HPDE6-E6E7 (cell line): ENCODE data around the gene KRT7.
"Not testable (repeated sequence)": the region's sequence is repeated elsewhere in the genome, so short reads cannot be mapped to it uniquely, and the experiment has no call there.

Experiments
- DNase-seq: peaks from one replicate; pipeline ENCODE4 v3.0.0; 2011; ENCODE audit warnings: missing footprints; ENCODE audit errors: extremely low spot score

The KRT7 gene

DNA sequence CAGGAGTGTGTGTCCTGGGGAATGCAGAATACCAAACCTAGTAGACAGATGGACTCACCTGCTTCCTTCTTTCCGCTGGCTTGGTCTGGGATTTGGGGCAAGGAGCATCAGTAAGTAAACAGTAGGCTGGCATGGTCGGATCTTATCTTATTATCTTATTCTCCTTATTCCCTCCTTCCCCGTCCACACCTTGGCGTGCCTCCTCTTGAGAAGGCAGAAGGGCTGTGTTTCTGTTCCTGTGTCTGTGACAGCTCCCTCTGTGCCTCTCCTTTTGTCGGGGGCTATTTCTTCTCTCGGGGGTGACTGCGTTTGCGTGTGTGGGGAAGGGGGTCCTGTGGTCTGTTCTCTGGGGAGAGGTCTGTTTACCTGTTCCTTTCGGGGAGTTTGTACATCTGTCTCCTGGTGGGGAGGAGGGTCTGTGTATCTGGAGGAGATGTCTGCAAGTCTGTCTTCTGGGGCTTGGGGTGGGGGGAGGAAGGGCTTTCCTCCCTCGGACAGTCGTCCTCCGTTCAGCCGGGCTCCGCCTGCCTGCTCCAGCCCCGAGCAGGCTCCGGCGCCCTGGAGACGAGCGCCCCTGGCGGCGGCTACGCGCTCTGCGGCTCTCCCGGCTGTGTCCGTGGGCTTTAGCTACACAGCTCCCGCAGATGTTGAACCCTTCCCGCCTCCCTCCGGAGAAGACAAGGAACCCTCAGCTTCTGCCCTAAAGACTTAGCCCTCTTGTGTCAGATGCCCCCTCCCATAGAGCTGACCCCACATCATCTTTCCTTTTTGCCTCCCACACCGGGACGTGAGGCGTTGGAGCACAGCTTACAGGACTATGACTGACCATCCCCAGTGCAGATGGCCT, 45.8 kb downstream of the KRT7 start:
- DNase-seq = peak; percentile 73

DNA sequence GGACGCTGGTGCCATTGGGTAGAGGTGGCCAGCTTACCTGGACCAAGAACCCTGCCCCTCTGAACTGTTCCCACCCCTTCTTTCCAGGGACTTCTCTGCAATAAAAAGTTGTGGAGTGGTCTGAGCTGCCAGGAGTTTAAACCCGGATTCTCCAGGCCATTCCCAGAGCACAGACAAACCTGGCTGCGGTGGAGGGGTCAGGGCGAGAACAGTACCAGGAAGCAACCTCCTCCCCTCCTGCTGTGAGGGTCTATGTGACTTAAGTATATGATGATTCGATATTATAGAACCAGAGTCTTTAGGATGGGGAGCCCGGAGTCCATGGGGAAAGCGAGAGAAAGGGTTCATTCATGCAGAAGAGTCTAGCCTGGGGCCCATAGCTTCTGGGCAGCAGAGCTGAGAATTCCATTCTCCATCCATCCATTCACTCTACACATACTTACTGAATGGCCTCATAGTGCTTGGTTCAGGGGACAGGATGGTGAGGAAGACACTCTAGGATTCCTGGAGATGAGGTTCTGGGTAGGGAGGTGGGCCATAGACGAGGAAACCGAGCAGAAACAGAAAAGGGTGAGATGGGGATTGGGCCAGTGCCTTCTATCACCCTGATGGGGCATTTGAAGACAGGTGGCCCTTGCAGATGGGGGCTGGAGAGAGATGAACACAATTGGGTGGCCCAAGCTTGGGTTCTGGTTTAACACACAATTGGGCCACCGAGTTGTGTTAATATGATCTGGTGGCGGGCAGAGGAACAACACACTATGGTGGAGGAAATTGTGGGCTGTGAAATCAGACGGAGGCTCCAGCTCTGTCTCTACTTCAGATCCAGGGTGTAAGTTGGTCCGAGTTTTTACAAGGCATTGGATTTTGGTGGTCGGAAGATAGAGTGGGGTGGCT, 46.6 kb downstream of the KRT7 start:
- DNase-seq = no peak

DNA sequence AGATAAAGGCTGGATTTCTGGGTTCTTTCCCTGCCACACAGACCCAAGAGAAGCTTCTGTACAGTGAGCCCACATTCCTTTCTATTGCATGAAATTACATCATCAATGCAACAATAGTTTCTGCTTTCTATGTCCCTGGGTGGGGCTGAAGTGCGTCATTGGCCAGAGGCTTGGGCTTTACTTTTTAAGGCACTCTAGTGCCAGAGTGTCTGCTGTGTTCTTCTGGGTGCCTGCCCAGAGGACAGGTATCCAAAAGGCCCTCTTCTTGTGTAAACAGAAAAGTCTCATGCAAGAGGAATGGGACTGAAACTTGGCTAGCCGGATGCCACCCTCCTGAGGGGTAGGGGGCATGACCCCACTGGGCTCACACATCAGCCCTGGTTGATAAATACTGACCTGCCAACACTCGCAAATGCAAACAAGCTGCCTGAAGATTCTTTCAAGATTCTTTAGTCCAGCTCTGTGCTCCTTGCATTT, 47.3 kb downstream of the KRT7 start:
- peak; percentile 91 for DNase-seq

DNA sequence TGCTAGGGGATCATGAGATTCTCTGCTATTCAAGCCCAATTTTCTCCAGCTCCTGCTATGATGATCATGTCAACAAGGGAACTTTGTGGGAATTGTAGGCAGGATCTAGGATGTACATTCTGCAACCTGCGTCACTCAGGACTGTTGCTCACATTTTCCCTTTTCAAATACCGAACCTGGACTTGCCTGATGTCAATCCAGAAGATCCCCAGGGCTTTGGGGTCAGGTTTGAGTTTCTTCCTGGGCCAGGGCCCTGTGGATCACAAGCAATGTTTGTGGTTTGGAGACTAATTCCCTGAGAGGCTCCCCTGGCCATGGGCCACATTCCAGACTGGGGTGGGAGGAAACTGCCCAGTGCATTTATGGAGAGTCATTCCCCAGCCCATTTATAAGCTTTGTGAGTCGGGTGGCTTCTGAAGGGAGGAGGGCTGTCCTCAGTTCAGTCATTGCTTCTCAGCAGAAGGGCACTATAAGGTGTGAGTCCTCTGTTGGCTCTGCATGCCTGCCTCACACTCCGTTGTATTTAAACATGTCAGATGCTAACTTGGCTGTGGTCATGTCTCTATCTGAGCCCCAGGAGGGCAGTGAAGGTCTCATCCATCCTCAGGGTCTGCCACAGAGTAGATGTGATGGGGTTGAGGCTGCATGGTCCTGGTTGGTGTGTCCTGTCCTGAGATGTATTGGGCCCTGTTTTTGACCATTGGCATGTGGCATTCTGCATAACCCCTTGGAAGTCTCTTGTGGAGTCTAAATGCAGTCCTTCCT, 47.9 kb downstream of the KRT7 start:
- DNase-seq = peak; percentile 84

DNA sequence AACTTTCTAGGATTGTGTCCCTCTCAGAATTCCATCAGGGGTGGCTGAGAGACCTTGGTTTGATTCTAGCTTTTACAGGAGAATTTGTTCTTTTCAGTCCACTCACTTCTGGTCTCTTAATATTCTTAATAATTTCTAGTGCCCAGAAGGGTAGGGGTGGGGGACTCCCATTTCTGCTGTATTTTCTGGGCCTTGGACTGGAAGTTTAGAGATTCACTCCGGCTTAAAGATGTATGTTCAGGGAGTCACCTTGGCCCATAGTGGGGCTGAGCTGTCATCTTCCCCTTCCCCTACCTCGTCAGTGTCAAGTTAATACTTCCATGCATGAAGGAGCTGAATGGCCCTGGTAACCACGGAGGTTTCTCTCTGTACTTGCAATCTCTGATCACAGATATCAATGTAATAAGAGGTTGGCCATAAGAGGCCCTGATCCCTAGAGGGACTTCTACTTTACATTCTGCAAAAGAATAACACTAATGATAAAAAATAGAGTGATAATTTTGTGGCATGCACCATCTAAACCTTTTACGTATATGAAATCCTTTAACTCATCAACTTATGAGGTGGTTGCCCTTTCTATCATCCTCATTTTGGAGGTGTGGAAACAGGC, 51.6 kb downstream of the KRT7 start:
- no peak for DNase-seq

DNA sequence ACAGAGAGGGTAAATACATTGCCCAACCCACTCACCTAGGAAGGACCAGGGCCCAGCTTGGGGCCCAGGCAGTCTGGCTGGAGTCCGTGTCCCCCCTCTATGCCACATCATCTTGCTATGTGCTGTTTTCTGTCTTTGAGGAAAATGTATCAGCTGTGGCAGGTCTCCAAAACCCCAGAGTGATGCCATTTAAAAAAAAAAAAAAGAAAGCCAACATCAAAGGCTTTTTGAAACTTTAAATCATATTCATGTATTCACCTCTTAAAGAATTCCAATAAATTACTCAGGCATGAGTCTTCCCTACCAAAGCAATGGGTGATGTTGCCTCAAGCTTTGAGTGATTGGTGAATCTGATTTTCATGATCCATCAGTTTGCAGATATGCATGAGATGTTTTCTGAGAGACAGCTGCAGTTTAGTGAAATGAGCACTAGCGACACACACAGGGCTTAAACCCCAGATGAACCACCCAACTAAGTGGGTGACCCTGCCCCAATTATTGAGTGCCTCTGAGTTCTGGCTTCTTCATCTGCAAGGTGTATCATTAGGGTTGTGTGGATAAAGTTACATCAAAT, 52.2 kb downstream of the KRT7 start:
- no peak for DNase-seq

DNA sequence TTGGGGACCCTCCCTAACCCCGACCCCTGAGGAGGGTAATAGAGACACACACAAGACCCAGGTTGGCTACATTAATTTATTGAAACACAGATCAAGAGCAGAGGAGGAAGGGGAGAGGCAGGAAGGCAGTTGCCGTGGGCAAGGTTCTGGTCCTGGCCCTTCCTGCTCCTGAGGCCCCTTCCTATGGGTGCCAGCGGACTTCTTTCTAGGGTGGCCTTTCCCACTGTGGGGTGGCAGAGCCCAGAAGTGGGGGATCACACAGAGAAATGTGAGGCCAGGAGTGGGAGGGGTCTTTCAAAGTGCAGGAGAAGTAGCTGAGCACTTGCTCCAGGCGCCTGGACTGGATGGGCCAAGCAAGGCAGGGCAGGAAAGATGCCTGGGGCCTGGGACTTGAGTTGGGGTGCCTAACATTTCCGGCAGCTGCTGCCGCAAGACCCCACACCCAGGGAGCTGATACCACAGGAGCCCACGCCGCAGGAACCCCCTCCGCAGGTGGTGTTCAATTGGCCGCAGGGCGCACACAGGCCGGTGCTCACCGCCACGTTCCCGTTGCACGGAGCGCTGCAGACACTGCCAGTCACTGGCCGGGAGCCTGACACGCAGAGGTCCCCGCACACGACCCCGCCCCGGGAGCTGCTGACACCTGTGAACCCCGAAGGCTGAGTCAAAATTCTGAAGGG, 52.9 kb downstream of the KRT7 start:
- DNase-seq = no peak

DNA sequence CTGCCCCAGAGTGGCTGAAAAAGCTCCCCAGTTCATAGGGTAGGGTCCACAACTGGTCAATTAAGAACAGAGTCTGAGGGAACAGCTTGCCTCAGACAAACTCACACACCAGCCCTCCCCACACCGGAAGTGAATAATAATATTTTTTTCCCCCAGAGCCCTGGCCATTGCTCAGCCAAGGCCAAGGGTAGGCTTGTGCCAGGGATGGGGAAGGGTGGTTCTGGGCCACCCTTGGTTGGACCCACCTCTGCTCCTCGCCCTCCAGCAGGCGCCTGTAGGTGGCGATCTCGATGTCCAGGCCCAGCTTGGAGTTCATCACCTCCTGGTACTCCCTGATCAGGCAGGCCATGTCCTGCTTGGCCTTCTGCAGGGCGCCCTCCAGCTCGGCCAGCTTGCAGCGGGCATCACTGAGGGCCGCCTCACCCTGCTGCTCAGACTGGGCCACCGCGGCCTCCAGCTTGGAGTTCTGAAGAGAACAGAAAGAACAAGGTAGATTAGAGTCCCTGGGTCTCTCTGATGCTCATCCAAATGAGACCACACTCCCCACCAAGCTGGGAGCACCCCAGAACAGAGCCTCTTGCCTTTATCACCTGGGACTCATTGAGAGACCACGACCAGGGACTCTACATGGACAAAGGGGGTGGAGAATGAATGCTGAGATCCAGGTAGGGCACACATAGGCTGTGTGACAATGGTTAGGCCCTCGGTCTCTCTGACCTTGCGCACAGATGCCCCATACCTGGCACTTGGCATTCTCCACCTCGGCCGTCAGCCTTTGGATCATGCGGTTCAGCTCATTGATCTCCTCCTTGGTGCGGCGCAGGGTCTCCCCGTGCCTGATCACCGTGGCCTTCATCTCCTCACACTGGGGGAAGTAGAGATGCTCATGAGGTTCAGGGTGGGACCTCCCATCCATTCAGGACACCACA, 54.1 kb downstream of the KRT7 start:
- DNase-seq = not testable (repeated sequence)

DNA sequence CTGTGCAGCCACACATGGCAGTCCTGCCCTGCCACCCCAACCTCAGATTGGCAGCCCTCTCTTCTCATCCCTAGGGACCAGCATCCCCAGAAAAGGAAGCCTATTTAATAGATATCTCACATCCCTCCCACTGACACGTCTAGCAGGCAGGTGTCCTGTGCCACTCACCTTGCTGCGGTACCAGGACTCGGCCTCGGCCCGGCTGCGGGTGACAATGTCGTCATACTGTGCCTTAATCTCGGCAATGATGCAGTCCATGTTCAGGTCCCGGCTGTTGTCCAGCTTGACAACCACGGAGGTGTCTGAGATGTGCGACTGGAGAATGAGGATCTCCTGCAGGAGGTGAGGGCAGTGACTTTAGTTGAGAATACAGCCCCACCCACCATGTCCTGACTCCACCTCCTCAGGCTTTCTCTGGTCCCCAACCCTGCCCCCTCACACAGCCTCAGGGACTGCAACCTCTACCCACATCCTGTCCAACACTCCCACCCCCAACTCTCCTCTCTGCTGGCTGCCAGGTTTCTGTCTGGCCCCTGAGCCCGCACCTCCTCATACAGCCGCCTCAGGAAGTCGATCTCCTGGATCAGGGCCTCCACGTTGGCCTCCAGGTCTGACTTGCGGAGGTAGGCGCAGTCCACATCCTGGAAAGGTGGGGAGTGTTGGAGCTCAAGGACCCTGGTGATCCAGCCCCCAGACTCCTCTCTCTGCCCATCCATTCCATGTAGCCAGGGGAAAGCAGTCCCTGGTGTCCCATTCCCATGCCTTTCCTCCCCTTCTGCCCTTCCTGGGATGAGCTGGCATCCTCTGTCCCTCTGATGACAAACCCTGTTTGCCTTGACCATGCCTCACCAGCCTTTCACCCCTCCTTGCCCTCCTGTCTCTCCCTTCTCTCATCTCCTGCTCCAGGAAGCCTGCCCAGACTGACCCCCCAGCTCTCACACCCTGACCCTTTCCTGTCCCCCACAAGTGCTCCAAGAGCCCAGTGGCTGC, 55.1 kb downstream of the KRT7 start:
- DNase-seq = not testable (repeated sequence)

DNA sequence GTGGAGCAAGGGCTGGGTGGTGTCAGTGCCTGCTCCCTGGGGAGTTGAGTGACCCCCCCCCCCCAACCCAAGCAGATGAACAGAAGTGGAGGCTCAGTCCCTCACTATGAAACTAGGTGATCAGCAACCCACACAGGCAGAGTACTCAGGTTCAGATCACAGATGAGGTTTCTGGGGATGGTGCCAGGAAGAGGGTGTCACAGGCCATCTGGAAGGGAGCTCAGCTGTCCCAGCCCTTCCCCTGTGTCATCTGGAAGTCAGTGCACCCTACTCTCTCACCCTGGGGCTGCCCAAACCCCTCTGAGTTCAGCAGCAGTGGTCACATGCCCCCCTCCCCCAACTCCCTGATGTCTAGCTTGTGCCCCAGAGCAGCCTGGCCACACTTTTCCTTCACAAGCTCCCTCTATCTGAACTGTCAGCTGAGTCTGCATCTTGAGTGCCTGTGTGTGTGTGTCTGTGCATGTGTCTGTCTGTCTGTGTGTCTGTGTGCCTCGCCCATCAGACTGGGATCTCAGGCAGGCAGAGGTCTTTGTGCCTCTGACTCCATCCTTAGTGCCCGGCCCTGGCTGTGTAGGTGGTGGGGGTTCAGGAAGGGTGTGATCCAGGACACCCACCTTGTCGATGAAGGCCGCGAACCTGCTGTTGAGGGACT, 57.6 kb downstream of the KRT7 start:
- not testable (repeated sequence) for DNase-seq

DNA sequence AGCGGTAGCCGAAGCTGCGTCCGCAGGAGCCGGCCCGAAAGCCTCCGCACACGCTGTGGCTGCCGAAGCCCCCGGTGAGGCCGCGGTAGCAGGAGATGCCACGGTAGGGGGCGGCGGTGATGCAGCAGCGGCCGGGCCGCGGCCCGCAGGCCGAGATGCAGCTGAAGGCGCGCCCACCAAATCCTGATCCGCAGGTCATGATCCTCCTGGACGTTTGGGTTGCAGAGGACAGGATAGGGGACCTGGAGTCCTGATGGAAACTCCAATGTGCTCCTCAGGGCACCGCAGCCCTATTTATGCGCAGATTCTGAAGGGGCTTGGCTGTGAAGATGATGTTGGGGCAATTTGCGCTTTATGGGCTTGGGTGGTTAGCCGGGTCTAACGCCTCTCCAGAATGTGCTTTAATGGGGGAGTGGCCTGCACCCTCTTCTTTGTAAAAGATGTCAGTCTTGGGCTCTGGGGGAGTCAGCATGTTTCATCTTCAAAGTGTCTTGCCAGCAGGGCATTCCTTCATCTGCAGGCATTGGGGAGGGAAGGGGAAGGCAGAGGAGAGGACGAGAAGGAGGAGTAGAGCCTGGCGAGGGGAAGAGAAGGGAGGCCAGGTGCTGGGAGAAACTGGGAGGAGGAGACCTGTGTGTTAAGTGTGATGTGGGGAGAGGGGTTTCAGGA, 58.4 kb downstream of the KRT7 start, which contains the start of gene KRT81:
Gene KRT81, minus strand, starts transcription at position 268 of the 669 bp plus-strand sequence. Its CDS starts 69 bp downstream, at position 199.
- no peak for DNase-seq

DNA sequence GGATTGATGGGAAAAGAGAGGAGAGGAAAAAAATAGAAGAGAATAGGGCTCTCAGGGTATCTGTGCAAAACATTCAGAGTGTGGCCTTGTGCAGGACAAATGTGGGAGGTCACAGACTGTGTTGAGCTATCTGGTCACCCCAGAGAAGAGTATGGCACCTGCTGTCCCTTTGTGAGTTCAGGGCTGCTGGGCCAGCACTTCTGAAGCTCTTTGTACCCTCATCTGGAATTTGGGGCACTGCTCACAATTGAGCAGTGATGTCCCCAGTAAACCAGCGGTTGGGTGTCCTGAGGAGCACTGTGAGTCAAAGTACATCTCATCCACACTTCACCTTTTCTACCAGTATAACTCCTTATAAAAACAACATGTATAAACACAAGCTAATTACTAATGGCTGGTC, 60.9 kb downstream of the KRT7 start:
- DNase-seq = no peak

DNA sequence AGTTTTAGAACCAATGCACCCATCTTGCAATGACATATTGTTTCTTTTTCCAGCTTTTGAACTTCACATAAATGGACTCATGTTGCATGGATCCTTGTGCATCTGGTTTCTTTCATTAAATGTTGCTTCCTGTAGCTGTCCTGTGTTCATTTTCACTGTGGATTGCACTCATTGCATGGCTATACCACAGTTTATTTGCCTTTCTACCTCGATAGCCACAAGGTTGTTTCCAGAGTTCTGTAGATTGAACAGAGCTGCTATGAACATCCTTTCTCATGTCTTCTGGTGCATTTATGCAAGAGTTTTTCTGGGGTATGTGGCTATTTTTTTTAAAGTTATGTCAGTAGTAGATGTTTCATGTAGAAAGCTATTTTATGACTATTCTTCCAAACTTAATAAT, 61.8 kb downstream of the KRT7 start:
- no peak for DNase-seq

DNA sequence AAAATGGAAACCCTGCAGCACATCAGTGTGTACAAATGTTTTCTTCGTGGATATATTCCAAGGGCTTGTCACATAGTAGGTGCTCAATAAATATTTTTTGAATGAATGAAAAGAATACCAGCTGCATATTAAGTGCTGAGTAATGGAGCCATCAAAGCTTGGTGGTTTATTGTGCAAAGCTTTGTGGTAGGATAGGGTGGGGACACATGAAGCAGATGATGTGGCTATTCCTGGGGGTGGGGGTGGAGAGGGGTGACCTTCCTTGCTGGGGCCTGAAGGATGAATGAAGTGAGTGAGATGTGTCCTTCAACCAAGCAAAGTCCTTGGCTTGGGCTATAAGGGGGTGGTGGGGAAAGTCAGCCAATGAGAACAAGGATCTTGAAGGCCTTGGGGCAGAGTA, 62.6 kb downstream of the KRT7 start:
- DNase-seq = no peak

DNA sequence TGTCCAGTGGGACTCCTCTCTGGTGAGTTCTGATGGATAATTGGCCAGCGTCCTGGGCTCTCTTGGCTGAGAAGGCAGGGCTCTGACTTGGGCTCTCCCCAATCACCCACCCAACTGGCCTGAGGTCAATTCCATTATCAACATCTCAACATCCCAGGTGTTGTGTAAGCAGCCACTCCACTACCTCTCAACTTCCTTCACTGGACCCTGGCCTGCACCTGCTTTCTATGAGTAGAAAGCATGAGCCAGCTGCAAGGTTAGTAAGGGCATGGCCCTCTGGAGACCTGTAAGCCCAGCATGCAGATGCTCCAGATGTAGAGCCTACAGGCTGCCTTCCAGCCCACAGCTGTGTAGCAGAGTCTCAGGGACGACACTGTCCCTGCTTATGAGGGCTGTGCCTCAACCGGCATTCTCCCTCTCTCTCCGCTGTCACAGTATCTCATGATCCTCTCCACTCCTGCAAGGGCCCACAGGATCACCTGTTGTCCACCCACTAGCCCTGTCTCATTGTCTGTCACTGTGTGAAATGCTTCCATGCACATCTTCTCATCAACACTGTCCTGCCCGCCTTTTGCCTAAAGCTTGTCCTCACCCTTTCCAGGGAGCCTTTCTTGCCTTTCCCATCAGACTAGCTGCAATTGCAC, 63.7 kb downstream of the KRT7 start:
- no peak for DNase-seq
